Keratinocyte (primary cell): ENCODE data around the gene SPTSSB. TPM values are rescaled to one million over a fixed set of nuclear protein-coding genes. Genes with fewer than 3 reads are reported as not detected.

Experiments used
- DNase-seq: peaks from one replicate; pipeline ENCODE4 v3.0.0-alpha.2; 2011; ENCODE audit warnings: low read depth, missing footprints, low spot score
- FAIRE-seq: peaks from 2 replicates; lab custom pipeline; 2011; peaks lifted over from hg19 to GRCh38; lab: Jason Lieb, UNC
- H2AFZ ChIP-seq: 2 replicates; pipeline ENCODE4 v1.6.0; 2012; ENCODE audit warnings: low read length, control low read depth, inconsistent platforms; ENCODE audit not compliant: control insufficient read depth
- H3K27ac ChIP-seq: 2 replicates; pipeline ENCODE4 v1.5.1; 2011; ENCODE audit warnings: low read length; ENCODE audit not compliant: control insufficient read depth, insufficient read depth
- H3K27me3 ChIP-seq: 3 replicates; pipeline ENCODE4 v1.6.0; 2011; ENCODE audit warnings: low read length; ENCODE audit not compliant: control insufficient read depth, insufficient read depth; ENCODE audit errors: extremely low read depth
- H3K36me3 ChIP-seq, 2 experiments: 2 replicates in 1 of 2; 3 replicates in 1 of 2; pipeline ENCODE4 v1.5.1; 2011; ENCODE audit warnings: low read length in 2 of 2, mild to moderate bottlenecking in 1 of 2; ENCODE audit not compliant: control insufficient read depth in 2 of 2, insufficient read depth in 2 of 2; ENCODE audit errors: extremely low read depth in 1 of 2
- H3K4me1 ChIP-seq: 3 replicates; pipeline ENCODE4 v1.5.1; 2011; ENCODE audit warnings: low read length; ENCODE audit not compliant: control insufficient read depth, insufficient read depth; ENCODE audit errors: extremely low read depth
- H3K4me2 ChIP-seq: 3 replicates; pipeline ENCODE4 v1.6.0; 2011; ENCODE audit warnings: low read depth, low read length; ENCODE audit not compliant: control insufficient read depth, insufficient read depth; ENCODE audit errors: extremely low read depth
- H3K4me3 ChIP-seq, 3 experiments: fragments of 200-600 bp in 1 of 3; sonication (generic) in 1 of 3; 2 replicates in 2 of 3; 3 replicates in 1 of 3; pipeline ENCODE4 v1.5.1; 2011 to 2016; ENCODE audit warnings: low read length in 3 of 3, mild to moderate bottlenecking in 3 of 3, control low read depth in 2 of 3, inconsistent platforms in 1 of 3, low read depth in 1 of 3, mixed read lengths in 1 of 3, mixed run types in 1 of 3, moderate library complexity in 1 of 3; ENCODE audit not compliant: control insufficient read depth in 2 of 3, insufficient read depth in 2 of 3; ENCODE audit errors: extremely low read depth in 1 of 3
- H3K79me2 ChIP-seq: 2 replicates; pipeline ENCODE4 v1.6.0; 2012; ENCODE audit warnings: low read length; ENCODE audit not compliant: control insufficient read depth, insufficient read depth
- H3K9ac ChIP-seq: 3 replicates; pipeline ENCODE4 v1.6.0; 2011; ENCODE audit warnings: low read length; ENCODE audit not compliant: control insufficient read depth, insufficient read depth; ENCODE audit errors: extremely low read depth
- H3K9me1 ChIP-seq: 3 replicates; pipeline ENCODE4 v1.6.0; 2011; ENCODE audit warnings: low read length; ENCODE audit not compliant: control insufficient read depth, insufficient read depth; ENCODE audit errors: extremely low read depth
- H3K9me3 ChIP-seq: 2 replicates; pipeline ENCODE4 v1.5.1; 2012; ENCODE audit warnings: low read depth, low read length; ENCODE audit not compliant: control insufficient read depth
- H4K20me1 ChIP-seq: 3 replicates; pipeline ENCODE4 v1.6.0; 2011; ENCODE audit warnings: low read length; ENCODE audit not compliant: control insufficient read depth, insufficient read depth; ENCODE audit errors: extremely low read depth
- EZH2 ChIP-seq: IDR thresholded peaks from one replicate; pipeline ENCODE4 v1.6.1; 2012; ENCODE audit warnings: inconsistent platforms, mild to moderate bottlenecking, low read length, moderate library complexity
- dilution Hi-C: fragments of 300-500 bp; cut with MboI; formaldehyde crosslinking; loops from one replicate; pipeline ENCODE4 v1.7.0; 2020; ENCODE audit warnings: low sequenced_read_pairs; ENCODE audit not compliant: extremely low pct_ligation_motif_present
- polyA minus RNA-seq, 3 experiments: library from RNA; depleted of rRNA, polyadenylated mRNA; stranded (reverse); fragments of >200 nt; gene quantifications; 1 replicate in 1 of 3; 2 replicates in 1 of 3; 3 replicates in 1 of 3; pipeline ENCODE4 v1.2.3, GENCODE V29; 2011
- polyA plus RNA-seq, 5 experiments: library from polyadenylated mRNA; depleted of rRNA in 3 of 5; stranded (reverse) in 3 of 5; stranded (forward) in 1 of 5; unstranded in 1 of 5; fragments of >200 nt; gene quantifications; 1 replicate in 1 of 5; 2 replicates in 3 of 5; 3 replicates in 1 of 5; pipeline versions ENCODE4 v1.2.1 to v1.2.3, GENCODE V29; 2011 to 2012; ENCODE audit warnings: missing spikeins in 2 of 5, low read depth in 1 of 5, low replicate concordance in 1 of 5
- TF ChIP-seq, protein P1 (sequence below), 3 experiments: IDR thresholded peaks in 1 of 3; conservative IDR thresholded peaks in 1 of 3; optimal IDR thresholded peaks in 1 of 3; 2 replicates in 2 of 3; 3 replicates in 1 of 3; pipeline versions ENCODE3 to v1.5.1; 2011; ENCODE audit warnings: low read length in 3 of 3, mild to moderate bottlenecking in 3 of 3, moderate library complexity in 2 of 3, control low read depth in 1 of 3, inconsistent platforms in 1 of 3; ENCODE audit not compliant: insufficient read depth in 2 of 3; ENCODE audit errors: extremely low read depth in 1 of 3

Gene SPTSSB, protein sequence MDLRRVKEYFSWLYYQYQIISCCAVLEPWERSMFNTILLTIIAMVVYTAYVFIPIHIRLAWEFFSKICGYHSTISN
- polyA plus RNA-seq, result 0.25 to 2.6 TPM (median 2.3 TPM) in 3 replicates
- 3.5 TPM for polyA plus RNA-seq (2011; ENCODE audit: low read depth)
- polyA plus RNA-seq (2011; cell fraction: cytosol; rRNA removed), result 0.38 and 0.67 TPM in 2 replicates
- polyA plus RNA-seq (2011; cell fraction: nucleus; rRNA removed), result 0.39 and 14.0 TPM in 2 replicates
- 0.58 and 16.0 TPM in 2 replicates for polyA plus RNA-seq (2012; ENCODE audit: low replicate concordance)
- 0.36 to 1.3 TPM in 2 of 3 replicates, not detected in the other for polyA minus RNA-seq
- not detected for polyA minus RNA-seq (2011; cell fraction: cytosol; rRNA and poly(A)+ RNA removed)
- polyA minus RNA-seq (2011; cell fraction: nucleus; rRNA and poly(A)+ RNA removed), result 0.78 and 0.84 TPM in 2 replicates

DNA sequence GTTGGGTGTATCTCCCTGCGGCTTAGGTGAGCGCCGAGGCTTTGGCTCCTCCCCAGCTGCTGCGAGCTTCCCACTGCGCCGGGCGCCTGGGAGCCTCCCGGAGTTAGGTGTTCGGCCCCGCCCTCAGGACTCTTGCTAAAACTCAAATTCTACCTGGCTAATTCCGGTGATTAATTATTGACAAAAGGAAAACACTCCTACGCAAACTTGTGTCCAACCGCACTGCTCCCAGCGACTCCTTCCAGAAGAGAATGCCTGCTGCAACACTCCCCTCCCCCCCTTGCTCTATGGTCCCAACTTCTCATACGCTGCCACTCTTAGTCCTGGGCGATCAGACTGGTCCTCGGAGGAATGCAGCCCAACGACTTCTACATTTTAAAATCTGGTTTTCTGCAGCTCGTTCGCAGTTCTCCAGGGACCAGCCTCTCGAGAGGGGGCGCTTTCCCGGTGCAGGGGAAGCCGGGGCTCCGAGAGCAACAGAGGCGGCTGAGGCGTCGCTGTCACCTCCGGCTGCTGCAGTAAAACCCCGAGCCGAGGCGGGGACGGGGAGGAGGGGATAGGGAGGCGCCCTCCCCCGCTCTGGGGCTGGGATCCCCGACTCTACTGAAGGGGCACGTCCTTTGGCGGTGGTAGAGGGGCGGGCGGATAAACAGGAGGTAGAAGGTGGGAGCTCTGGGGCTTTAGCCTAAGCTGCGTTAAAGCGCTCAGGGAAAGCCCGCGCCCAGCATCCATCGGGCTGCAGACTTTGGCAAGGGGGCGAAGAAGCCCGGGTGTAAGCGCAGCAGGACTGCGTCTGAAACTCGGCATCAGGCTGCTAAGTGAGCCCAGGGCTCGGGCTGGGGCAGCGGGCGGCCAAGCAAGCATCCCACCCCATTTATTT lies at the start of gene SPTSSB:
Gene SPTSSB (minus strand): TSS at position 77 of the 880 bp plus-strand sequence. CDS start 25,194 bp downstream, outside the sequence.
- FAIRE-seq, result no peak
- DNase-seq, result no peak
- Histone ChIP-seq H3K36me3 (no peaks in the 10 kb centered on the region), H3K4me2 (peak within 1 kb of the TSS; percentile 62), H4K20me1 (no peaks in the 10 kb centered on the region), H2AFZ (peak within 1 kb of the TSS; percentile 55), H3K27ac (no peak within 1 kb of the TSS), H3K27me3 (peaks cover 3% of the 10 kb centered on the region), H3K9ac (peak within 1 kb of the TSS; percentile 18), H3K79me2 (no peaks in the 10 kb centered on the region), H3K9me3 (no peaks in the 10 kb centered on the region), H3K4me3 (peak within 1 kb of the TSS; percentile 21 to 75 (median 50)), H3K9me1 (no peaks in the 10 kb centered on the region), H3K4me1 (peaks cover 12% of the 10 kb centered on the region)
- dilution Hi-C loops, result no loop called here
- TF ChIP-seq, protein P1, sequence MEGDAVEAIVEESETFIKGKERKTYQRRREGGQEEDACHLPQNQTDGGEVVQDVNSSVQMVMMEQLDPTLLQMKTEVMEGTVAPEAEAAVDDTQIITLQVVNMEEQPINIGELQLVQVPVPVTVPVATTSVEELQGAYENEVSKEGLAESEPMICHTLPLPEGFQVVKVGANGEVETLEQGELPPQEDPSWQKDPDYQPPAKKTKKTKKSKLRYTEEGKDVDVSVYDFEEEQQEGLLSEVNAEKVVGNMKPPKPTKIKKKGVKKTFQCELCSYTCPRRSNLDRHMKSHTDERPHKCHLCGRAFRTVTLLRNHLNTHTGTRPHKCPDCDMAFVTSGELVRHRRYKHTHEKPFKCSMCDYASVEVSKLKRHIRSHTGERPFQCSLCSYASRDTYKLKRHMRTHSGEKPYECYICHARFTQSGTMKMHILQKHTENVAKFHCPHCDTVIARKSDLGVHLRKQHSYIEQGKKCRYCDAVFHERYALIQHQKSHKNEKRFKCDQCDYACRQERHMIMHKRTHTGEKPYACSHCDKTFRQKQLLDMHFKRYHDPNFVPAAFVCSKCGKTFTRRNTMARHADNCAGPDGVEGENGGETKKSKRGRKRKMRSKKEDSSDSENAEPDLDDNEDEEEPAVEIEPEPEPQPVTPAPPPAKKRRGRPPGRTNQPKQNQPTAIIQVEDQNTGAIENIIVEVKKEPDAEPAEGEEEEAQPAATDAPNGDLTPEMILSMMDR (optimal IDR thresholded peaks at IDR 0.05 in 1 of 3, IDR thresholded peaks at IDR 0.05 in 1 of 3, conservative IDR thresholded peaks at IDR 0.05 in 1 of 3; ENCODE audit: extremely low read depth in 1 of 3, insufficient read depth in 2 of 3, low read length in 3 of 3), result peak in 2 of 3 experiments; percentile 7 to 32
- TF ChIP-seq EZH2, result no peak

DNA sequence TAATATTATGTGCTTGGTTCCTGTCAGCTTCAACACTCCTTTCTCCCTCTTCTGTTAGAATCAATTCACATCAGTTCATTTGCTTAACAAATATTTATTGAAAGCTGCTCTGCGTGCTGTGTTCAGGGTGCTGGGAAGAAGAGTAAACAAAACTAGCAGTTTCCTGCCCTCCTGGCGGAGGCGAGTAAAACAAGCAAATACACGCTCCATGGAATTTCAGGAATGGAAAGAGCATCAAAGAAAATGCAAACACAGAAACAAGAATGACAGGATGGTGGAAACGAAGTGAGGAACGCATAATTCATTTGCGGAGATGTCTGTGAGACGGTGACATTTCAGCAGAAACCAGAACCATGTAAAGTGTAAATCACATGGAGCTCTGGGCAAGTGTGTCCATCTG lies 49.4 kb upstream of the SPTSSB start:
- dilution Hi-C loops, result no loop called here
- peak; percentile 89 for FAIRE-seq
- H4K20me1 ChIP-seq, result no peaks in the 10 kb centered on the region
- H3K4me1 ChIP-seq, result peaks cover 22% of the 10 kb centered on the region
- TF ChIP-seq, protein P1 (optimal IDR thresholded peaks at IDR 0.05 in 1 of 3, IDR thresholded peaks at IDR 0.05 in 1 of 3, conservative IDR thresholded peaks at IDR 0.05 in 1 of 3; ENCODE audit: extremely low read depth in 1 of 3, insufficient read depth in 2 of 3, low read length in 3 of 3), result no peak
- no peak for TF ChIP-seq EZH2
- no peak for DNase-seq
- peak overlapping the region; percentile 51 for H3K4me2 ChIP-seq
- no peaks in the 10 kb centered on the region for H3K27me3 ChIP-seq
- H3K9me1 ChIP-seq, result no peaks in the 10 kb centered on the region
- no peak overlapping the region for H3K9ac ChIP-seq
- no peak overlapping the region for H2AFZ ChIP-seq
- no peaks in the 10 kb centered on the region for H3K79me2 ChIP-seq
- no peak overlapping the region for H3K27ac ChIP-seq
- H3K36me3 ChIP-seq, result no peaks in the 10 kb centered on the region
- H3K9me3 ChIP-seq, result no peaks in the 10 kb centered on the region
- no peak overlapping the region for H3K4me3 ChIP-seq
